ENCODE measurements around the gene PHGDH.

- no peak for TF ChIP-seq CTCF (IDR thresholded peaks at IDR 0.05)
- no peak for TF ChIP-seq TCF7L2 (IDR thresholded peaks at IDR 0.05; ENCODE audit: low read depth, low read length)
- no peak for TF ChIP-seq REST (IDR thresholded peaks at IDR 0.05; ENCODE audit: insufficient read depth in 1 of 2, low read depth in 2 of 2, low read length in 1 of 2)
Measured at GRCh38 chr1:119687434-119688079, 24.2 kb upstream of the PHGDH start.
